ENCODE data around the gene ATP6V0B. TPM values are rescaled to one million over a fixed set of nuclear protein-coding genes. Genes with fewer than 3 reads are reported as not detected.

Gene ATP6V0B
- polyA plus RNA-seq, 1 donor from 2014 or later: 580 TPM

DNA sequence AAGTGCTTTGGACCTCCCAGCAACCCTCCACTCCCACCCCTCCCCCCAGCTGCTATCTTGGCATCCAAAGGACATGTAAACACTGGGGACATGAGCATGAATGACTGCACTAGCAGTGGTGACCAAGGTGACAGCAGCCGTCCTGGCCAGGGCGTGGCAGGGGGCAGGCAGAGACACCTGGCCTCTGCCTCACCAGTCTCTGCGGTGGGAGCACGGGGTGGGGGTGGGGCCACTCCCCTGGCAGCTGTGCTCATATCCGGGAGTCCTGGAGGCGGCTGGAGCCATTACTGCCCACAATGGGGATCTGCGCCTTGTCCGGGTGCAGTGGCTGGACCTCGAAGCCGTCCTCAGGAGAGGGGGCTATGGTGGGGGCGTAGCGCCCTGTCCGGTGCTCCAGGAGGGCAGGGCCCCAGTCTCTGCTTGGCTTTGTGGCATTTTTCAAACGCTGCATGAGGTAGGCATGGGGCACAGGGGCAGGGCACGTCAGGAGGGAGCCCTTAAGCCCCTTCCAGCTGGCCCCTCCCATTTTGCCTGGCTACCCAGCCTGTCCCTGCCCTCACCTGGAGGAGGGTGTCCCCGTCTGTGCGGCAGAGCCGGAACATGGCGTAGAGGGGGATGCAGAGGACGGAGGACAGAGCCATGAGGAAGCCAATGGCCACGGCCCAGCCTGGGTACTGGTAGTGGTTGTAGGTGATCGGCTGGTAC lies 22.7 kb downstream of the ATP6V0B start:
- Histone ChIP-seq H4K20me1 (ENCODE audit: insufficient read depth) (no peaks in the 10 kb centered on the region), H3K9me3 (ENCODE audit: low read length) (no peaks in the 10 kb centered on the region), H3K9me2 (ENCODE audit: insufficient read depth, low read length) (no peaks in the 10 kb centered on the region), H3K36me3 (ENCODE audit: insufficient read depth, low read length) (no peaks in the 10 kb centered on the region), H3K79me2 (replicated peaks; ENCODE audit: insufficient read depth, low read length) (no peaks in the 10 kb centered on the region), H3K27me3 (ENCODE audit: insufficient read depth, low read depth, low read length) (no peaks in the 10 kb centered on the region), H3K4me2 (ENCODE audit: low read length) (no peak overlapping the region), H3K27ac (ENCODE audit: low read length) (no peak overlapping the region), H3K4me3 (ENCODE audit: low read length) (no peak overlapping the region), H3F3A (ENCODE audit: insufficient read depth, low read length, poor library complexity, severe bottlenecking) (no peaks in the 10 kb centered on the region), H2AFZ (ENCODE audit: low read depth, low read length) (no peak overlapping the region), H3K9ac (ENCODE audit: low read length) (no peak overlapping the region)
- TF ChIP-seq POLR2AphosphoS5 (IDR thresholded peaks at IDR 0.05) (no peak), RAD21 (conservative IDR thresholded peaks at IDR 0.05) (no peak), MXI1 (conservative IDR thresholded peaks at IDR 0.05; ENCODE audit: poor library complexity, severe bottlenecking) (no peak), EZH2 (IDR thresholded peaks at IDR 0.05; ENCODE audit: borderline replicate concordance, insufficient read depth, low read length, poor library complexity, severe bottlenecking) (no peak), TAF1 (IDR thresholded peaks at IDR 0.05; ENCODE audit: low read depth) (no peak), SMC3 (conservative IDR thresholded peaks at IDR 0.05; ENCODE audit: poor library complexity) (no peak)
- TF ChIP-seq, protein P1, sequence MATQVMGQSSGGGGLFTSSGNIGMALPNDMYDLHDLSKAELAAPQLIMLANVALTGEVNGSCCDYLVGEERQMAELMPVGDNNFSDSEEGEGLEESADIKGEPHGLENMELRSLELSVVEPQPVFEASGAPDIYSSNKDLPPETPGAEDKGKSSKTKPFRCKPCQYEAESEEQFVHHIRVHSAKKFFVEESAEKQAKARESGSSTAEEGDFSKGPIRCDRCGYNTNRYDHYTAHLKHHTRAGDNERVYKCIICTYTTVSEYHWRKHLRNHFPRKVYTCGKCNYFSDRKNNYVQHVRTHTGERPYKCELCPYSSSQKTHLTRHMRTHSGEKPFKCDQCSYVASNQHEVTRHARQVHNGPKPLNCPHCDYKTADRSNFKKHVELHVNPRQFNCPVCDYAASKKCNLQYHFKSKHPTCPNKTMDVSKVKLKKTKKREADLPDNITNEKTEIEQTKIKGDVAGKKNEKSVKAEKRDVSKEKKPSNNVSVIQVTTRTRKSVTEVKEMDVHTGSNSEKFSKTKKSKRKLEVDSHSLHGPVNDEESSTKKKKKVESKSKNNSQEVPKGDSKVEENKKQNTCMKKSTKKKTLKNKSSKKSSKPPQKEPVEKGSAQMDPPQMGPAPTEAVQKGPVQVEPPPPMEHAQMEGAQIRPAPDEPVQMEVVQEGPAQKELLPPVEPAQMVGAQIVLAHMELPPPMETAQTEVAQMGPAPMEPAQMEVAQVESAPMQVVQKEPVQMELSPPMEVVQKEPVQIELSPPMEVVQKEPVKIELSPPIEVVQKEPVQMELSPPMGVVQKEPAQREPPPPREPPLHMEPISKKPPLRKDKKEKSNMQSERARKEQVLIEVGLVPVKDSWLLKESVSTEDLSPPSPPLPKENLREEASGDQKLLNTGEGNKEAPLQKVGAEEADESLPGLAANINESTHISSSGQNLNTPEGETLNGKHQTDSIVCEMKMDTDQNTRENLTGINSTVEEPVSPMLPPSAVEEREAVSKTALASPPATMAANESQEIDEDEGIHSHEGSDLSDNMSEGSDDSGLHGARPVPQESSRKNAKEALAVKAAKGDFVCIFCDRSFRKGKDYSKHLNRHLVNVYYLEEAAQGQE (IDR thresholded peaks at IDR 0.05; ENCODE audit: borderline replicate concordance): no peak
- TF ChIP-seq, protein P2, sequence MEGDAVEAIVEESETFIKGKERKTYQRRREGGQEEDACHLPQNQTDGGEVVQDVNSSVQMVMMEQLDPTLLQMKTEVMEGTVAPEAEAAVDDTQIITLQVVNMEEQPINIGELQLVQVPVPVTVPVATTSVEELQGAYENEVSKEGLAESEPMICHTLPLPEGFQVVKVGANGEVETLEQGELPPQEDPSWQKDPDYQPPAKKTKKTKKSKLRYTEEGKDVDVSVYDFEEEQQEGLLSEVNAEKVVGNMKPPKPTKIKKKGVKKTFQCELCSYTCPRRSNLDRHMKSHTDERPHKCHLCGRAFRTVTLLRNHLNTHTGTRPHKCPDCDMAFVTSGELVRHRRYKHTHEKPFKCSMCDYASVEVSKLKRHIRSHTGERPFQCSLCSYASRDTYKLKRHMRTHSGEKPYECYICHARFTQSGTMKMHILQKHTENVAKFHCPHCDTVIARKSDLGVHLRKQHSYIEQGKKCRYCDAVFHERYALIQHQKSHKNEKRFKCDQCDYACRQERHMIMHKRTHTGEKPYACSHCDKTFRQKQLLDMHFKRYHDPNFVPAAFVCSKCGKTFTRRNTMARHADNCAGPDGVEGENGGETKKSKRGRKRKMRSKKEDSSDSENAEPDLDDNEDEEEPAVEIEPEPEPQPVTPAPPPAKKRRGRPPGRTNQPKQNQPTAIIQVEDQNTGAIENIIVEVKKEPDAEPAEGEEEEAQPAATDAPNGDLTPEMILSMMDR (IDR thresholded peaks at IDR 0.05; ENCODE audit: poor library complexity, severe bottlenecking): no peak

DNA sequence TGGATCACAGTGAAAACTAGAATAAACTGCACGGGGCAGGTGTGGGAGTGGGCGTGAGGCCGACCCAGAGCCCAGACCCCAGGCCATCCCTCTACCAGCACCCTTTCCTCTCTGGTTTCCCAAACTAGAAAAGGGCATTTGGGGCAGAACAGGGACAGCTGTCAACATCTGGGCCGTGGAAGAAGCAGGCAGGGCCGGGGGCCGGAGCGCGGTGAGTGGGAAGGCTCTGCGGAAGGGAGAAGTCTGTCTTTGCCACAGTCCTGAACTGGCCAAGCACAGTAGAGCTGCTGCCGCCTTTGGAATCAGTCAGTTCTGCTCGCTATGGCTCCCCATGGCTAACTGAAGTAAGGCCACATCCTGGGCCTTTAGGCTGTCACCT lies 23.2 kb downstream of the ATP6V0B start:
- Histone ChIP-seq H3K9me3 (ENCODE audit: low read length) (no peaks in the 10 kb centered on the region), H3K79me2 (replicated peaks; ENCODE audit: insufficient read depth, low read length) (no peaks in the 10 kb centered on the region), H3K9me2 (ENCODE audit: insufficient read depth, low read length) (no peaks in the 10 kb centered on the region), H3K4me2 (ENCODE audit: low read length) (no peak overlapping the region), H3K27me3 (ENCODE audit: insufficient read depth, low read depth, low read length) (no peaks in the 10 kb centered on the region), H3K9ac (ENCODE audit: low read length) (no peak overlapping the region), H2AFZ (ENCODE audit: low read depth, low read length) (no peak overlapping the region), H3F3A (ENCODE audit: insufficient read depth, low read length, poor library complexity, severe bottlenecking) (no peaks in the 10 kb centered on the region), H3K27ac (ENCODE audit: low read length) (no peak overlapping the region), H4K20me1 (ENCODE audit: insufficient read depth) (no peaks in the 10 kb centered on the region), H3K4me3 (ENCODE audit: low read length) (no peak overlapping the region), H3K36me3 (ENCODE audit: insufficient read depth, low read length) (no peaks in the 10 kb centered on the region)
- TF ChIP-seq MXI1 (conservative IDR thresholded peaks at IDR 0.05; ENCODE audit: poor library complexity, severe bottlenecking) (no peak), TAF1 (IDR thresholded peaks at IDR 0.05; ENCODE audit: low read depth) (no peak), EZH2 (IDR thresholded peaks at IDR 0.05; ENCODE audit: borderline replicate concordance, insufficient read depth, low read length, poor library complexity, severe bottlenecking) (no peak)
- TF ChIP-seq, protein P1 (IDR thresholded peaks at IDR 0.05; ENCODE audit: borderline replicate concordance): no peak
- TF ChIP-seq, protein P2 (IDR thresholded peaks at IDR 0.05; ENCODE audit: poor library complexity, severe bottlenecking): no peak

Data from neural cell (in vitro differentiated cells).